HG03575 (cell line): Measurements from ENCODE around the gene GATC.
"Not testable (repeated sequence)": the region's sequence is repeated elsewhere in the genome, so short reads cannot be mapped to it uniquely, and the experiment has no call there.

ENCODE experiments used
- ATAC-seq: cut with Tn5 transposase; IDR thresholded peaks from one replicate; pipeline ENCODE4 v1.9.1; 2021; ENCODE audit not compliant: unreplicated experiment, insufficient number of reproducible peaks, low FRiP score; ENCODE audit errors: extremely low read depth

Gene GATC

DNA sequence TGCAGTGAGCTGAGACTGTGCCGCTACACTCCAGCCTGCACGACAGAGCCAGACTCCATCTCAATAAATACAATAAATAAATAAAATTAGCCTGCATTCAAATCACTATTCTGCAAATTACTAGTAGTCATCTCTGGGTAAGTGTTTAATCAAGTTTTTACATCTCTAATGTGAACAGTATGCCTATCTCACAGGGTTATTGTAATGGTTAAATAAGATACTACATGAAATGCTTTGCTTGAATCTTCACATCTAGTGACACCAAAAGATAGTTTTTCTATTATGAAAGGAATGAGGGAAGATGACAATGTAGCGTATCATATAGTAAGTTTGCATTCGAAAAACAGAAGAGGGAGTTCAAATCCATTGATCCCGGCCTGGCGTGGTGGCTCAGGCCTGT, 21.2 kb downstream of the GATC start:
- ATAC-seq, result no peak

DNA sequence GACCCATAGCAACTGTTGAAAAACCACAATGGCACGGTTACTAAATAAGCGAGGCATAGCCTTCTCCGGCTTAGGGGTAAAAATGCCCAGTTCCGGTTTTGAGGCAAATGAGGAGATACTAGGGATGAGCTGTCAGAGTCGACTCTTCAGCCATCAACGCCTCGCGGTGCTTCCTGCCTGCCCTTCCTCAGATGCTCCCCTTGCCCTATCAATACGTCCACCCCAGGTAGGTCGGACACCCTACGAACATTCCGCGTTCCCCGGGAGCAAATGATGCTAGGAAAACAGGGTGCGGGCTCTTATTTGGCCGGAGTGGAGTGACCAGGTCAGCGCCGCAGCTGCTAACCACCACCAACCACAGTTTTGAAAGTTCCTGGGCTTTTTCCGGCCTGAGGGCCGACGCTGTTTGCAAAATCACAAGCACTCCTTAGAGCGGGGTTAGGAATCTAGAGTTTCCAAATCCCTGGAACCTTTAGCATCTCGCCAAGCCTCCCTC, 22.1 kb downstream of the GATC start:
- no peak for ATAC-seq

DNA sequence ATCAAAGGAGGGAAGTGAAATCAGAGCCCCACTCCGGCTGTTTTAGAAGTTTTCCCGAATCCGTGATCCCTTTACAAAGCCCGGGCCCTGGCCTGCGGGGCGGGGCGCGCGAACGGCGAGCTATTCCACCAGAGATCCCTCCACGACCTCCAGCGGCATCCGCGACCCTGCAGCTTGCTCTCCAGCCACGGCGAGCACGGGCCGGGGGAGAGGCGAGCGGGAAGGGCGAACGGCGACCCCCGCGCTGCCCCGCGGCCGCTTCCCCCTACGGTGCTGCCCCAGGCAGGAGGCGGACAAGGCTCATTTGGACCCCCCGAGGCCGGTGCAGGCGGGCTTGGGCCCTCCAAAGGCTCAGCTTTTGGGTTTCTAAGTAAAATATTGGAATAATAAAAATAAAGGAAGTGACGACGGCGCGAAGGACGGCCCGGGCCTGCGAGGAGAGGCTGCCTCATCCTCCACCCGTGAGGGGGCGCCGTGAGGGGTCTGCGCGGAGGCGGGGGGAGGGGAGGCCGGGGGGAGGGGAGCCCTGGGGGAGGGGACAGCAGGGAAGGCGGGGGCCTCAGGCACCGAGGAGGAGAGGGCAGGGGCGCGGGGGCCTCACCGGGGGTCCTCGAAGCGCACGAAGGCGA, 22.7 kb downstream of the GATC start:
- no peak for ATAC-seq

DNA sequence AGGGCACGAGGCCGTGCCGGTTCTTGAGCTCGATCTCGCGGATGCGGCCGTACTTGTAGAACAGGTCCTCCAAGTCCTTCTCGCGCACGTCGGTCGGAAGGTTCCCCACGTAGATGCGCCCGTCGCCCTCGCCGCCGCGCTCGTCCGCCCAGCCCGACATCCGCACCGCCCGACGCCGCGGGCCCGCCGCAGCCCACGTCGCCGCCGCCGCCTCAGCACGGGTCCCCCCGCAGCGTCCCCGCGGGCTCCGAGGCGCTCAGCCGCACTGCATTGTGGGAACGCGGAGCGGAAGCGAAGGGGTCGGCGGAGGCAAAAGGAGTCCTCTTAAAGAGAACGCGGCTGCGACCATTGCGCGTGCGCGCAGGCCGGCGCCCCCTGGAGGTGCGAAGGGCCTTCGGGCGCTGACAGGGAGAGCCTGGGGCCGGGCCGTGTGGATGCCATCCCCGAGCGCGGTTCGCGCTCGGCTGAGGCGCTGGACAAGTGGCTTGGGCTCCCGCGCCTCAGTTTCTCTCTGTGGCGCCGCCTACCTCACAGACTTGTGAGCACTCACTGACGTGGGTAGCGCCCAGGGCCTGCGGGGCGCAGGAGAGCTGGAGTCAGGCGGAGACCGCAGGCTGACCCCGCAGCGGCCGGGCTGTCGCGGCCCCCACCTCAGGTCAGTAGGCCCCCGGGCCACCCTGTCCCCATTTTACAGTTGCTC, 23.4 kb downstream of the GATC start, which contains the start of gene SRSF9:
Gene SRSF9, minus strand, starts transcription at position 299 of the 700 bp plus-strand sequence. Its CDS starts 139 bp downstream, at position 160.
- ATAC-seq, result peak; percentile 53

DNA sequence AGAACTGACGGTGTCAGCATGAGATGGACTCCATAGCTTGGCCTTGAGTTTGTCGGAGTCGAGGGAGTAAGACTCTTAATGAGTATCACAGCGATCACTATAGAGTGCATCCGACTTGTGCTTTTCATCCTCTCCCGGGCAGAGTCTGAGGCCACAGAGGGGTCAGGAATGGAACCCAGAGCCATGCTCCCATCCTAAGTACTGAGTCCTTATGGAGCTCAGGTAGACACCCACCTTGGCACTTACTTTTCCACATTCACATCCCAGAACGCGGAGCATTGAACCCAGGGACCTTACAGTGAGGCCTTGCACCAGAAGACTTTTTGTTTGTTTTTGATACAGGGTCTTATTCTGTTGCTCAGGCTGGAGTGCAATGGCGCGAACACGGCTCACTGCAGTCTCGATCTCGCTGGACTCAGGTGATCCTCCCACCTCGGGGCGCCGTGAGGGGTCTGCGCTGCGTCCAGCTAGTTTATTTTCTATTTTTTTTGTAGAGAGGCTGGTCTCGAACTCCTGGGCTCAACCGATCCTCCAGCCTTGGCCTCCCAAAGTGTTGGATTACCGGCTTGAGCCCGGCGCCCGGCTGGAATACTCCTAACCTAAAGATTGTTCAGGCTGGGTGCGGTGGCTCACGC, 24.0 kb downstream of the GATC start:
- ATAC-seq, result no peak

DNA sequence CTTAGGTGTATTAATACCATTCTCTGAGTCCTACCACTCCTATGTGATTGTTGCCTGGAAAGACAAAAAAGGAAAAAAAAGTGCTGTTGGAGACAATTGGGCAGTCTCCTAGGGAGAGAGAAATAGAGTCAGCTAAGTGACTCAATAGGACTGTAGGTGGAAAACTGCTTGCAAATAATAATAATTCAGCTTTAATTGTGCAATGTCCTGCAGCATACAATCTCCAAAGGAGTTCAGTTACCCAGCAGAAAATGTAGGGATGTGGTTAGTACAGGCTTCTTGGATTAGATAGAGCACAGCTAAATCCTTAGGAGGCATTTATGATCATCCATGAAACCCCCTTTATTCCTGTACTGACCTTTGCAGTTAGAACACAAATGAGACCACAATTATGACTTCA, 26.3 kb downstream of the GATC start:
- ATAC-seq, result no peak

DNA sequence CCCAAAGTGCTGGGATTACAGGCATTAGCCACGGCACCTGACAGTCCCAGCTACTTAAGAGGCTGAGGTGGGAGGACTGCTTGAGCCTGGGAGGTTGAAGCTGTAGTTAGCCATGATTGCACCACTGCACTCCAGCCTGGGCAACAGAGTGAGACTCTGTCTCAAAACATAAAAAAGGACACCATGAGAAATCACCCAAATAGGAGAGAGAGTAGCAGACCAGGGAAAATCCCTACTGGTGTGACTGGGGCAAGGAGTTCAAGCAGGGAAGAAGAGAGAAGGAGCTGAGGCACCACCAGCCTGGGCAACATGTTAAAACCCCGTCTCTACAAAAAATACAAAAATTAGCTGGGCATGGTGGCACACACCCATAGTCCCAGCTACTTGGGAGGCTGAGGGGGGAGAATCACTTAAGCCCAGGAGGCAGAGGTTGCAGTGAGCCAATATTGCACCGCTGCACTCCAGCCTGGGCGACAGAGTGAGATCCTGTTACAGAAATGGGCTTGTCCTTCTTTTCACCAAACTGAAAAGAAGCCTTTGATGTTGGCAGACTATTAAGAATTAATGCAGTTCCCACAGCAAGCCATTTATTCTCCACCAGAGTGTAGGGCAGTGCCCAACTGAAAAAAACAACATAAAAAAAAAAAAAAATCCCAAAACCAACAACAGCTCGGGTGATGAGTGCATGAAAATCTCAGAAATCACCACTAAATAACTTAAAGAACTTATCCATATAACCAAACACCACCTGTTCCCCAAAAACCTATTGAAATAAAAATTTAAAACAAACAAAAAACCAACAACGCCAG, 27.8 kb downstream of the GATC start:
- no peak for ATAC-seq

DNA sequence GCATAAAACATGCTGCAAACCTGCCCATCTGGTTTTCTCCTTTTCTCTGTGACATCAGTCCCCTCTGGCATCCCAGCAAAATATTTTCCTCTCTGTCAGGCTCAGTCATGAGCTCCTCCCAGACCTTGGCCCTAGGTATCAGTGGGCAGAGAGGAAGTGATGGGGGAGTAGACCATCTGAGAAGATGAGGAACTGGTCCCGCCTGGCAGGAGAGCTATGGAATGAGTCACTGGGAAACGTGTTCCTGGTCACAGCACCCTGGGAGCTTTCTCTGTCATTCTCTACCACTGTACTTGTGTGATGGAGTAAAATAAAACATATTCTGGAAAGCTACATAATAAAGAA, 28.3 kb downstream of the GATC start:
- no peak for ATAC-seq

DNA sequence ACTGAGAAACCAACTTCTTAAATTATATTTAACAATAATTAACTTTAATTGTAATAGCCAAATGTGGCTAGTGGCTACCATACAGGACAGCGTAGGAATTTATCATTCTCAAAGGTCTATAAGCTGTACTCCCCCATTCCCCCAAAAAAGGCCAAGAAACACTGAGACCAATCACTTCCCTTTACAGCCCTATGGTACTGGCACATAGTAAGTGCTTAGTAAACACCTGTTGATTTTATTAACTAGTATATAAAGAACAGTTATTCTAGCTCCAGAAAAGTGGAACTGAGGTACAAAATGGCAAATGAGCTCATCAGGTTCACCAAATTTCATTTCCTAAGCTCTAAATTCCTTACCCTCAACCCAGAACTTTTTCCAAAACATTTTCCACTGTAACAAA, 29.4 kb downstream of the GATC start:
- ATAC-seq, result no peak

DNA sequence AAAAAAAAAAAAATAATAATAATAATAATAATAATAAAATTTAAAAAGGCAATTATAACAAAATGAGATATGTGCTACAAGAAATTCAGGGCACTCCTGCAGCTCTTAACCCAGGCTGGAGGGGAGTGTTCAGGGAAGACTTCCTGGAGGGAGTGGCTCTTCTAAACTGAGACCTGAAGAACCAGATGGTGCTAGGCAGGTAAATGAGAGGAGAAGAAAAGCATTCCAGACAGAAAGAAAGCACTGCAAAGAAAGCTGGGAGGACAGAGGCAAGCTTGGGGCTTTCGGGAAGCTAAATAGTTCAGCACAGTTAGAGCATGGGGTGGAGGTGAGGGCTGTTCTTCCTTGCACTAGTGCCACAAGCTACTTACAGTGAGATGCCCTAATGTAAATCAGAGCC, 33.2 kb downstream of the GATC start:
- no peak for ATAC-seq

DNA sequence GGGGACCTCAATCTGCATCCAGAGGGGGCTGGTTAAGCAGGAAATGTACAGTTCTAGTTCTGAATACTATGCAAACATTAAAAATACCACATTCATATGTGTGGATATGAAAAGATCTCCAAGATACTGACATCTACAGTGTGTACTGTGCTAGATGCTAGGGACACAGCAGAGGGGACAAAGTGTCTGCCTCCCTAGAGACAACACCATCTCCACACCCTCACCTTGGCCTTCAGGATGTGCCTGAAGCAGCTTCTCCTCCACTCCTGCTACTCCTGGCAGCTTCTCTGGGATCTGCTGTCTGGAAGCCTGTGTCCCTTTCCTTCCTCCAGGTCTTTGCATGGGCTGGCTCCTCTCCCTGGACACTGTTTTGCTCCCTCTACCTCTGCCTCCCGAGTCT, 34.0 kb downstream of the GATC start:
- no peak for ATAC-seq

DNA sequence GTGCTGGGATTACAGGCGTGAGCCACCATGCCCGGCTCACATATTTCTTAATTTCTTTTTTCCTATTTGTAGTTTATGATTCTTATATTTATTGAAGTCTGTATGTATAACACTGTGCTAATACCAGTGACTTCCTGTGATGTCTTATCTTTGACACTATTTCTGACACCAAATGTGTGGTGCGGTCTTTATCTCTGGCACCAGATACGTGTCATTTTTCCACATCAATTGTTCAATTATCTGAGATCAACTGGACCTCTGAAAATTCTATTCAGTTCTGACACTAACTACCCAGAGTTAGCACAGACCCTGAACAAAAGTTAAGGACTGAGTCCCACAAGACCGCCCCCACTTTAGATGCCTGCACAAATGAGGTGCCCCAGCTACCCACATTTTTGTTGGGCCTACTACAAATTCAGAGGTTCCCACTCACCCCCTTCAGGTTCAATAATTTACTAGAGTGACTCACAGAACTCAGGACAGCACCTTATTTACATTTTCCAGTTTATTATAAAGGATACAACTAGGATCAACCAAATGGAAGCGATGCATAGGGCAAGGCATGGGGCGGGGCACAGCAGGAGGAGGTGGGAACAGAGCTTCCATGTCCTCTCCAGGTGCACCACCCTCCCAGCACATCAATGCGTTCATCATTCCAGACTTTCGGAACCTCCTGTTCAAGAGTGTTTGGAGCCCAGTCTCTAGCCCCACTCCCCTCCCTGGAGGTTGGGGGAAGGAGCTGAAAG, 35.0 kb downstream of the GATC start:
- no peak for ATAC-seq

DNA sequence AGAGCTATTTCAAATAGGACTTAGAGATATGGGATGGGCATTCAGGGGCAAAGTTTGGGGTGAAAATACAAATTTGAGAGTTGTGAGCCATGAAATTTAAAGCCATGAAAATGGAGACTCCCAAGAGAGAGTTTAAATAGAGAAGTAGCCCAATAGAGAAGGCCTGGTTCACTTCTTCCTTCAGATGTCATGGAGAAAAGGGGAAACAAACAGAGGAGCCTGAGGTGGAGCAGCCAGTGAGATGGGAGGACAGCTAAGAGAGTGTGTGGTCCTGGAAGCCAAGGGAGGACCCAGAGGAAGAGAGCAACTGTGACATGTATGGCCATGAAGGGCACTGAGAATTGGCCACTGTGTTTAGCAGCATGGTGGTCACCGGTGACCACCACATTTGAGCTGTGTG, 37.4 kb downstream of the GATC start:
- ATAC-seq, result no peak

DNA sequence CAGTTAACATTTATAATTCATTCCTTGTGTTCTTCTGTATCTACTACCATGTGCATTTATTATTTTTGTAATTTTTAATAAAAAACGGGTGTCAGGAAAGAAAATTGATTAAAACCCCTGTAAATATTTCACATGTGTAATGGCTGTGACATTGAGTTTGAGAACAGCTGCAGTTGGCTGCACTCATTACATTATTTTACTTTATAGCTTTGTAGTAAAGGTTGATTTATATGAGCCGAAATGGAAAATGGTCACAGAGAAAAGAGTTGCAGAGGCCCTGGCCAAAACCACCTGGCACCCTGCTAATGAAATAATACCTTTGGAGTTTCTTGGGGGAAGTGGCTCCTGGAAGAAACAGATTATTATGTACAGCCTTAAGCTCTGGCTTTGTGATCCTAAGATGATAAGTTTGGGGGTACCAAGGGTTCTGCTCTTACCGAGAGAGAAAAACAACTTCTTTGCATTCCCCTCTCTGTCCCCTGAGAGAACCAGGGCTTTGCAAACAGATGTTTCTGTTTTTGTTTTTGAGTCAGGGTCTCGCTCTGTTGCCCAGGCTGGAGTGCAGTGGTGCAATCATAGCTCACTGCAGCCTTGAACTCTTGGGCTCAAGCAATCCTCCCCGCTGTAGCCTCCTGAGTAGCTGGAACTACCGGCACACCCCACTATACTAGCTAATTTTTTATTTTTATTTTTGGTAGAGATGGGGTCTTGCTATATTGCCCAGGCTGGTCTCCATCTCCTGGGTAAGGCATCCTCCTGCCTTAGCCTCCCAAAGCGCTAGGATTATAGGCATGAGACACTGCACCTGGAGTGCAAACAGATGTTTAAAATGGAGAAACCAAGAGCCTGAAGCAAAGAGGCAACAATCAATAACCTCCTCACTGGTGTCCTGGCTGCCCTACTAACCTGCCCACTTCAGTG, 40.0 kb downstream of the GATC start:
- no peak for ATAC-seq

DNA sequence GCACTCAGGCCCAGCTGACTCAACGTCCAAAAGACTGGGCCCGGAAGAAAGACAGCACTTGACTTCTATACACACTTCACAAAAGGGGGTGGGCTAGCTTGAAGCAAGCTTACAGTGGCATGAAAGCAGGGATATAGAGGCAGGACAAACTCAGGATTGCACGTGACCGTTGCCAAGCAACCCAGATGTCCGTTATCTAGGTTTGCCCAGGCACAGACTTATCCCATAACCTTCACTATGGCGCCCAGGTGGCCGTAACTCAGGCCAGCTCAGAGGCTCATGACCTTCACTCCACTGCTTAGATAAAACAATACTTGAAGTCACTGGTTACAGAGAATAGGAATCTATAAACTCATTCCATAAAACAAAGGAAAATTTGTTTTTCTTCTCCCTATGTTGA, 41.3 kb downstream of the GATC start:
- not testable (repeated sequence) for ATAC-seq

DNA sequence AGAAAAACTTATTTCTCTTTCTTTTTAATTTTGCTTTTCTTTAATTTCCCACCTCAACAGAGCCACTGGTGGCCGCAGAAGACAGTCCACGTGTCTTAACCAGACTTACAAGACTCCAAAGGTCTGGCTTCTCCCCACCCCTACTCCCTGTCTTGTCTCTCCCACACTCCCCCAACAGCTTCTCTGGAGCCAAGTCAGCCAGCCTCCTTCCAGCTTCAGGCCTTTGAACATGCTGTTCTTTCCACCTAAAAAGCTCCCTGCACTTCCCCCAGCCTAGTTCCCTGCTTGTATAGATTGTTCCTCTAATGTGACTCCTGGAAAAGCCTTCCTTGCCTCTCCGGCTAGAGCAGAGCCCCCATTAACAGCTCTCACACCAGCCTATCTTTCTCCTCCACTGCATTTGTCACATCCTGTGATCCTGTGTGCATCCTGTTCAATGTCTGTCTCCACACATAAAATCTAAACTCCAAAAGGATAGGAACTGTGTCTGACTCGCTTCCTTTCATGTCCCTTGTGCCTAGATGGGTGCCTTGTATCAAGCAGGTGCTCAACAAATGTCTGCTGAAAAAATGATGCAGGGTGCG, 41.9 kb downstream of the GATC start:
- ATAC-seq, result no peak

DNA sequence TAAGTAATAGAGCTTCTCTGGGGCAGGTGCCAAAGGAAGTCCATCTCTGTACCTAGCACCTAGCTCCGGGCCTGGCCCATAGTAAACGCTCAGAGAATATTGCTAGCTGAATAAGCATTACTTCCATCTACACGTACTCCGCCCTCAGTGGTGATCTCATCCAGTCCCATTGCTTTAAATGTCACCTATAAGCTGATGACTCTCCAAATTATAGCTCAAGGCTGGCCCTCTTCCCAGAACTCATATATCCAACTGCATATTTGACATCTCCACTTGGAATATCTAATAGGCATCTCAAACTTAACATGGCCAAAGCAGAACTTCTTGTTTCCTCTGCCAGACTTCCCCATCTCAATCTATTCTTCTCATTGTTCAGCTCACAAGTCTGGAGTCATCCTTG, 42.8 kb downstream of the GATC start:
- ATAC-seq, result no peak

DNA sequence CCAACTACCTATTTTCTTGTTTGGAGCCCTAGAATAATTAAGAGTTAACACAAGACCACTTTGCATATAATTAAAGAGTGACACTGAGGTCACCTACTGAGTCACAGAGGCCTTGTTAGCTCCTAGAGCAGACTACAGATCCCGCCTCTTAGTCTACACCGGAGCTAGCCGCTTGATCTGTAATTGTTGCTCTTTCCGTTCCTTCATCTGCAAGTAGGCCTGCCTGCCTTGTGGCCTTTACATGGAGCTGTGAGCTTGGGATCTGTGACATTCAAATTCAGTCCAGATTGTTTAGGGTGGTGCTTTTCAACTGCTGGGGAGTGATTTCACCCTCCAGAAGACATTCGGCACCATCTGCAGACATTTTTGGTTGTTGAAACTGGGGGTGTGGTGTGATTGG, 44.1 kb downstream of the GATC start:
- ATAC-seq, result no peak
